Adrenal gland (tissue), 12 donors: ENCODE results near the gene FRK. TPM values are rescaled to one million over a fixed set of nuclear protein-coding genes. Genes with fewer than 3 reads are reported as not detected.

ENCODE experiments used
- DNase-seq, 7 donors: peaks; one replicate each; pipeline ENCODE4 v3.0.0-alpha.2; 2019 to 2020
- H3K27ac ChIP-seq, 5 donors: fragments of 200-600 bp; sonication (generic) in 4 of 5; 1 replicate in 3 of 5; 2 replicates in 2 of 5; pipeline versions ENCODE4 v1.5.1 to v1.8.0; 2016 to 2020; ENCODE audit warnings: mild to moderate bottlenecking in 1 of 5
- H3K27me3 ChIP-seq: fragments of 200-600 bp; 2 replicates; pipeline ENCODE4 v1.8.0; 2021
- H3K36me3 ChIP-seq, 2 donors: fragments of 200-600 bp; replicated peaks in 1 of 2; 1 replicate in 1 of 2; 2 replicates in 1 of 2; pipeline versions ENCODE4 v1.5.1 to v1.8.0; 2018 to 2022
- H3K4me1 ChIP-seq, 2 donors: fragments of 200-600 bp; replicated peaks in 1 of 2; 1 replicate in 1 of 2; 2 replicates in 1 of 2; pipeline versions ENCODE4 v1.5.1 to v1.8.0; 2018 to 2021
- H3K4me3 ChIP-seq, 4 donors: fragments of 200-600 bp; sonication (generic) in 3 of 4; one replicate each; pipeline ENCODE4 v1.5.1; 2016 to 2018
- H3K9me3 ChIP-seq, 3 donors: fragments of 200-600 bp; sonication (generic) in 1 of 3; replicated peaks in 1 of 3; 1 replicate in 2 of 3; 2 replicates in 1 of 3; pipeline versions ENCODE4 v1.5.1 to v1.8.0; 2016 to 2021
- CTCF ChIP-seq, 6 experiments: fragments of 450-650 bp in 4 of 6; fragments of 200-600 bp in 2 of 6; sonication (generic) in 1 of 6; IDR thresholded peaks; 1 replicate in 5 of 6; 2 replicates in 1 of 6; pipeline versions ENCODE4 v1.5.1 to v1.8.0; 2016 to 2021; ENCODE audit warnings: antibody characterized with exemption in 6 of 6, mild to moderate bottlenecking in 2 of 6, moderate library complexity in 1 of 6
- POLR2A ChIP-seq, 2 donors: fragments of 450-650 bp; IDR thresholded peaks; one replicate each; pipeline ENCODE4 v1.6.1; 2017; ENCODE audit warnings: antibody characterized with exemption in 2 of 2, mild to moderate bottlenecking in 2 of 2, moderate library complexity in 1 of 2
- WGBS, 4 donors: extraction: QIAGEN DNeasy Blood & Tissue Kit in 2 of 4; methylation state at CpG; one replicate each; pipeline versions ENCODE4 v1.1.5 to v1.1.7; 2013 to 2017; 5-methylcytosine and 5-hydroxymethylcytosine counted together
- intact Hi-C, 2 donors: fragments of 100-400 bp; cut with DNase I; formaldehyde crosslinking; loops; one replicate each; pipeline versions ENCODE4 v1.14.1 to v1.15.0; 2022 to 2023
- polyA plus RNA-seq, 3 donors: library from polyadenylated mRNA; stranded (reverse); fragments of 200-250 nt in 2 of 3; fragments of 350-450 nt in 1 of 3; fragmentation: Illumina TruSeq in 1 of 3; extraction: RNeasy Lipid Tissue Mini Kit (QIAGEN cat#74804) in 1 of 3; gene quantifications; one replicate each; pipeline ENCODE4 v1.2.3, GENCODE V29; 2013 to 2014
- total RNA-seq, 9 donors: library from RNA; depleted of rRNA in 4 of 9; stranded (reverse); fragments of >200 nt in 4 of 9; fragments of 120-200 nt in 1 of 9; fragmentation: NEBNext Ultra II Directional in 1 of 9; extraction: Animal tissue kit (Norgen Biotek cat#: 25700) in 1 of 9; gene quantifications; one replicate each; pipeline versions ENCODE4 v1.1.0 to v1.2.4, GENCODE V29; 2013 to 2023
- donor health status: healthy with polysubstance abuse.
- donor health status: Bipolar disorder and iron deficiency.
- donor health status: DM: yes; HTN: yes; CAD: no.
- donor health status: DM: no; HTN: no; CAD: no.
- donor health status: DM: no; HTN: no; CAD: no.
- donor health status: DM: yes; HTN: yes; CAD: no.

The FRK gene
- total and polyA plus RNA-seq, 12 donors: 0.30 to 5.1 (median 2.5) TPM

- Histone ChIP-seq H3K36me3 (no peaks in the 10 kb centered on the region), H3K4me1 (no peaks in the 10 kb centered on the region), H3K27ac (no peak overlapping the region), H3K9me3 (no peaks in the 10 kb centered on the region), H3K4me3 (no peak overlapping the region), H3K27me3 (no peaks in the 10 kb centered on the region)
- DNase-seq: no peak
- TF ChIP-seq POLR2A (IDR thresholded peaks at IDR 0.05): no peak
- TF ChIP-seq CTCF (IDR thresholded peaks at IDR 0.05): no peak
- intact Hi-C loops: no loop called here
- WGBS, 4 donors: 90 to 93% (median 91%) methylated on average over 1 of the region's 1 CpG
Measured at GRCh38 chr6:116070101-116070500, 9.4 kb upstream of the FRK start.

GRCh38 chr6:116066789-116067188 is 6.1 kb upstream of the FRK start:
- H3K4me1 ChIP-seq: no peaks in the 10 kb centered on the region
- H3K9me3 ChIP-seq: no peaks in the 10 kb centered on the region
- intact Hi-C loops: no loop called here
- no peaks in the 10 kb centered on the region for H3K36me3 ChIP-seq
- no peak overlapping the region for H3K27ac ChIP-seq
- DNase-seq: no peak
- TF ChIP-seq CTCF (IDR thresholded peaks at IDR 0.05) (no peak), POLR2A (IDR thresholded peaks at IDR 0.05) (no peak)
- H3K4me3 ChIP-seq: no peak overlapping the region
- H3K27me3 ChIP-seq: no peaks in the 10 kb centered on the region
- 71 to 89% (median 76%) methylated on average over 2 of the region's 2 CpGs for WGBS, 4 donors

GRCh38 chr6:116064666-116065065 is 4.0 kb upstream of the FRK start:
- Histone ChIP-seq H3K27ac (no peak overlapping the region), H3K4me1 (peaks cover 4 to 5% of the 10 kb centered on the region in 2 donors), H3K27me3 (no peaks in the 10 kb centered on the region), H3K36me3 (no peaks in the 10 kb centered on the region), H3K4me3 (no peak overlapping the region), H3K9me3 (no peaks in the 10 kb centered on the region)
- intact Hi-C loops: no loop called here
- no peak for DNase-seq
- TF ChIP-seq POLR2A (IDR thresholded peaks at IDR 0.05) (no peak), CTCF (IDR thresholded peaks at IDR 0.05) (no peak)

GRCh38 chr6:116062496-116062895 is 1.8 kb upstream of the FRK start:
- H3K27ac ChIP-seq: no peak overlapping the region
- H3K36me3 ChIP-seq: no peaks in the 10 kb centered on the region
- H3K4me3 ChIP-seq: no peak overlapping the region
- WGBS, 4 donors: 91 to 96% (median 93%) methylated on average over 4 of the region's 4 CpGs
- DNase-seq: no peak
- H3K4me1 ChIP-seq: peaks cover 4 to 5% of the 10 kb centered on the region in 2 donors
- TF ChIP-seq CTCF (IDR thresholded peaks at IDR 0.05): no peak
- TF ChIP-seq POLR2A (IDR thresholded peaks at IDR 0.05): no peak
- intact Hi-C loops: no loop called here
- no peaks in the 10 kb centered on the region for H3K9me3 ChIP-seq
- H3K27me3 ChIP-seq: no peaks in the 10 kb centered on the region
